Coronary artery (tissue), 2 donors: ENCODE results near the gene ACOD1.

ENCODE experiments used
- DNase-seq: peaks from one replicate; pipeline ENCODE4 v3.0.0-alpha.2; 2017; ENCODE audit warnings: low spot score
- H3K27ac ChIP-seq, 2 donors: fragments of 200-600 bp; sonication (generic); one replicate each; pipeline ENCODE4 v1.5.1; 2016 to 2019
- H3K4me3 ChIP-seq: fragments of 200-600 bp; sonication (generic); 2 replicates; pipeline ENCODE4 v1.5.1; 2016; ENCODE audit warnings: mild to moderate bottlenecking, moderate library complexity
- TF ChIP-seq, protein P1 (sequence below): fragments of 200-600 bp; sonication (generic); IDR thresholded peaks from one replicate; pipeline ENCODE4 v1.5.1; 2019; ENCODE audit warnings: antibody characterized with exemption

Gene ACOD1

DNA sequence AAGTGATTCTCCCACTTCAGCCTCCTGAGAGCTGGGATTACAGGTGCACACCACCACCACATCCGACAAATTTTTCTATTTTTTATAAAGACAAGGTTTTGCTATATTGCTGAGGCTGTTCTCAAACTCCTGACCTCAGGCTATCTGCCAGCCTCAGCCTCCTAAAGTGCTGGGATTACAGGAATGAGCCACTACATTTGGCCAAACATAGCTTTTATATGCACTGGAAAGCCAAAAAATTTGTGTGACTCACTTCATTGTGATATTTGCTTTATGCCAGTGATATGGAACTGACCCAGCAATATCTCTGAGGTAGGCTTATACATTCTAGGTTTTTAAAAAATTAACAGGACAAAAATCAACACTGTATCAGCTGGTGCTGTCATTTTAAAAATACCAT, 26.8 kb upstream of the ACOD1 start:
- Histone ChIP-seq H3K4me3 (no peak overlapping the region), H3K27ac (no peak overlapping the region)
- TF ChIP-seq, protein P1, sequence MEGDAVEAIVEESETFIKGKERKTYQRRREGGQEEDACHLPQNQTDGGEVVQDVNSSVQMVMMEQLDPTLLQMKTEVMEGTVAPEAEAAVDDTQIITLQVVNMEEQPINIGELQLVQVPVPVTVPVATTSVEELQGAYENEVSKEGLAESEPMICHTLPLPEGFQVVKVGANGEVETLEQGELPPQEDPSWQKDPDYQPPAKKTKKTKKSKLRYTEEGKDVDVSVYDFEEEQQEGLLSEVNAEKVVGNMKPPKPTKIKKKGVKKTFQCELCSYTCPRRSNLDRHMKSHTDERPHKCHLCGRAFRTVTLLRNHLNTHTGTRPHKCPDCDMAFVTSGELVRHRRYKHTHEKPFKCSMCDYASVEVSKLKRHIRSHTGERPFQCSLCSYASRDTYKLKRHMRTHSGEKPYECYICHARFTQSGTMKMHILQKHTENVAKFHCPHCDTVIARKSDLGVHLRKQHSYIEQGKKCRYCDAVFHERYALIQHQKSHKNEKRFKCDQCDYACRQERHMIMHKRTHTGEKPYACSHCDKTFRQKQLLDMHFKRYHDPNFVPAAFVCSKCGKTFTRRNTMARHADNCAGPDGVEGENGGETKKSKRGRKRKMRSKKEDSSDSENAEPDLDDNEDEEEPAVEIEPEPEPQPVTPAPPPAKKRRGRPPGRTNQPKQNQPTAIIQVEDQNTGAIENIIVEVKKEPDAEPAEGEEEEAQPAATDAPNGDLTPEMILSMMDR = no peak
- DNase-seq = no peak

DNA sequence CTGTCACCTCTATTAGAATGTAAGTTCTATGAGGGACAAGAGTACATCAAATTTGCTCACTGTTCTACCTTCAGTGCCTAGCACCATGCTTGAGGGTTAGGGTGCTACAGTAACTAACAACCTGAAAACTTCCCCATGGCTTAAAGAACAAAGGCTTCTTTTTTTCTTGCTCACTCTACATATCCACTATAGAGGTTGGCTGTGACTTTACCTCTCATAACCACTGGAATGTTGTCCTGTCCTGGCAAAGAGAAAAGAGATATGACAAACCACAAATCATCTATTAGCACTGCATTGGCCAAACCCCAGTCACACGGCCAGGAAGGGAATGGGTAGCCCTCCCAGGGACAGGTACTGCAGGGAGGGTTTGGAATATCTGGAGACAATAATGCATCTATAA, 23.2 kb upstream of the ACOD1 start:
- no peak overlapping the region for H3K4me3 ChIP-seq
- DNase-seq = no peak
- TF ChIP-seq, protein P1 = no peak
- no peak overlapping the region for H3K27ac ChIP-seq

DNA sequence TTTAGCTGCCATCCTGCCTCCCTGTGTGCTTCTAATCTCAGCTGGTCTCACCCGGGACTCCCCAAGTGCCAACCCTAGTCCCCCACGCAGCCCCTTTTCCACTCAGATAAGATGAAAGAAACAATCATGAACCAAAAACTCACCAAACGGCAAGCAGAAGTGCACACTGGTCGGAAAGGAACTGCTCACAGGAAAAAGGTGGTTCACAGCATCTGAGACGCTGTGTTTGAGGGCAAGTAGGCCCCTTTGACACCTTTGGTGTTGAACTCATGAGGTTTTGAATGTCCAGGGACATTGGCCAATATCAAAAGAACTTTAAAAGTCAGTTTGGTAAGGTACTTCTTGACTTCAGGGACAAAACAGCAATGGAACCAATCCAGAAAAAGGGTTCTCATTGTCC, 20.4 kb upstream of the ACOD1 start:
- H3K27ac ChIP-seq = no peak overlapping the region
- no peak overlapping the region for H3K4me3 ChIP-seq
- TF ChIP-seq, protein P1 = no peak
- DNase-seq = no peak

DNA sequence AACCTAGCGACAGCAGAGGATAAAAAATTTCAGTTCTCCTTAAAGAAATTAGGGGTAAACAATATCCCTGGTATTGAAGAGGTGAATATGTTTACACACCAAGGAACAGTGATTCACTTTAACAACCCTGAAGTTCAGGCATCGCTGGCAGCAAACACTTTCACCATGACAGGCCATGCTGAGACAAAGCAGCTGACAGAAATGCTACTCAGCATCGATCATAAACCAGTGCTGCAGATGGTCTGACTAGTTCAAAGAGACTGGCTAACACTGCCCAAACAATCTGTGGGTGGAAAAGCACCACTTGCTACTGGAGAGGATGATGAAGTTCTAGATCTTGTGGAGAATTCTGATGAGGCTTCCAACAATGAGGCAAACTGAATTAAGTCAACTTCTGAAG, 19.9 kb upstream of the ACOD1 start:
- DNase-seq = no peak
- no peak overlapping the region for H3K27ac ChIP-seq
- H3K4me3 ChIP-seq = no peak overlapping the region
- TF ChIP-seq, protein P1 = no peak

DNA sequence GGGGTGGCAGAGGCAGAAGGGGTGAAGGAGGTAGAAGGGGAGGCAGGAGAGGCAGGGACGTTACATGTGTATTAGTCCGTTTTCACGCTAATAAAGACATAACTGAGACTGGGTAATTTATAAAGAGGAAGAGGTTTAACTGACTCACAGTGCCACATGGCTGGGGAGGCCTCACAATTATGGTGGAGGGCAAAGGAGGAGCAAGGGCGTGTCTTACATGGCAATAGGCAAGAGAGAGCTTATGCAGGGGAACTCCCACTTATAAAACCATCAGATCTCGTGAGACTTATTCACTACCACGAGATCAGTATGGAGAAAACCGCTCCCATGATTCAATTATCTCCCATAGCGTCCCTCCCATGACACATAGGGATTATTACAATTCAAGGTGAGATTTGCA, 19.0 kb upstream of the ACOD1 start:
- no peak overlapping the region for H3K27ac ChIP-seq
- no peak overlapping the region for H3K4me3 ChIP-seq
- TF ChIP-seq, protein P1 = no peak
- DNase-seq = no peak

DNA sequence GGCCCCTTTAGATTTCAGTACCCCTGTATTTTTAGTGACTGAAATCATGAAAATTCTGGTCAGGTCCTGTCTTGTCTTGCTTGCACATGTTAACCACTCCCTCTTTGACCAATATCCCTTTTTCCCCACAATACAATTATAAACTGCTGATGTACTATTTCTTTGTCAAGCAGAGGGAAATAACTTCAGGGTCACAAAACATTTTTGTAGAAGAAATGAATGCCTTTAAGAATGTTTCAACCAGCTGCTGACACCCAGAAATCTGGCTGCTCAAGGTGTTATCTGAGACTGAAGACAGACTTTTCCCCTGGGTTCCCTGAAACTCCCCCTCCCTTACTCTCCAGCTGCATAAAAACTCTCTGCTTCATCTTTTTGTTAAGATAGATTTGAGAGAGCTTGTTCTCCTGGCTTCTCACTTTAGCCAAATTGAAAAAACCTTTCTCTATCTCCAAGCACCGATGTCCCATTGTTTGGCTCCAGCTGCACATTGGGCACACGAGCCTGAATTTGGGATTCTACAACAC, 18.4 kb upstream of the ACOD1 start:
- H3K4me3 ChIP-seq = no peak overlapping the region
- TF ChIP-seq, protein P1 = no peak
- no peak overlapping the region for H3K27ac ChIP-seq
- no peak for DNase-seq

DNA sequence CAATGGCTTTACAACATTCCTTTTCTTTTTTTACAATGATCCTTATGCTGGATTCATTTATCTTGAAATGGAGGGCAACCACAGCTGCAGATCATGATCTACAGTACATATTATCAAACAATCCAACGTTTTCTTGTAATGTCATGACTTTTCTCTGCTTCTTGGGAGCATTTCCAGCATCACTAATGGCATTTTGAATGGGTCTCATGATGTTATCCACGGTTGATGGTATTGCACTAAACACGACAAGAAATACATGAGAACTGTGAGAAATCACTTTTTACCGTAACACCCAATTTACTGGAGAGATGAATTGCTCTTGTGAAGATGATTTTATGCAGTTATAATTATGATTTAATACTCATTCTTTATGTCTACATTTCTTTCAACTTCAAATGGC, 16.2 kb upstream of the ACOD1 start:
- Histone ChIP-seq H3K4me3 (no peak overlapping the region), H3K27ac (no peak overlapping the region)
- TF ChIP-seq, protein P1 = no peak
- DNase-seq = no peak
